GM21360 (cell line): Measurements from ENCODE around the gene MYMX.
"Not testable (repeated sequence)": the region's sequence is repeated elsewhere in the genome, so short reads cannot be mapped to it uniquely, and the experiment has no call there.

ENCODE experiments used
- ATAC-seq: cut with Tn5 transposase; IDR thresholded peaks from one replicate; pipeline ENCODE4 v1.9.1; 2021; ENCODE audit warnings: mild to moderate bottlenecking, moderate library complexity; ENCODE audit not compliant: unreplicated experiment

MYMX gene

DNA sequence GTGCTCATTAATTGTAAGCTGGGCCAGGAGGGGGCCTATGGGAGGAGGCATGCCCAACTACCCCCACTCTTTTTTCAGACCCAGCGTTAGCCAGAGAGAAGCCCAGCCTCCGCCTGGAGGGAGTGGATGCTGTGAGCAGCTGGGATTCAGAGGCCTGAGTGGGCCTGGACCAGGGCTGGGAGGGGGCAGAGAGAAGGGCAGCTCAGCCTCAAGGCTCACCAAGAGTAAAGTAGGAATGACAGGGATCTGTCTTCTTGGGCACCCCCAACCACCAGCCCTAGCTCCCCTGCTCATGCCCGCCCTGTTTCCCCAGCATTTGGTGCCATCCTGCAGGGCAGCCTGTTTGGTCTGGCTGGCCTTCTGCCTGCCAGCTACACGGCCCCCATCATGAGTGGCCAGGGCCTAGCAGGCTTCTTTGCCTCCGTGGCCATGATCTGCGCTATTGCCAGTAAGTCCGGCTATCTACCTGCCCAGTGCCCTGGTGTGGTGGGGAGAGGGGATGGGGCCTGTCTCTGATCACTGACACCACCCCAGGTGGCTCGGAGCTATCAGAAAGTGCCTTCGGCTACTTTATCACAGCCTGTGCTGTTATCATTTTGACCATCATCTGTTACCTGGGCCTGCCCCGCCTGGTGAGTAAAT lies 13.4 kb downstream of the MYMX start:
- ATAC-seq = no peak

DNA sequence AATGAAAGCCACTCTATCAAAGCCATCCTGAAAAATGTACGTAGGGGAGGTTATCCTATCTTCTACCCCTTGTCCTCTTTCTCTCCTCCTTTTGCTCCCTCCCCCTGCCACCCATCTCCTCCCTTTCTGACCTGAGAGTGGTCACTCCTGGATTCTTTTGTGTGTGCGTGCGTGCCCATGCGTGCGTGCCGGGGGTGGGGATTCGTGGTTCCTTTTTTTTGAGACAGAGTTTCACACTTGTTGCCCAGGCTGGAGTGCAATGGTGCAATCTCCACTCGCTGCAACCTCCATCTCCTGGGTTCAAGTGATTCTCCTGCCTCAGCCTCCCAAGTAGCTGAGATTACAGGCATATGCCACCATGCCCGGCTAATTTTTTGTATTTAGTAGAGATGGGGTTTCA lies 14.7 kb downstream of the MYMX start:
- not testable (repeated sequence) for ATAC-seq

GRCh38 chr6:44232676-44233566 lies 16.2 kb downstream of the MYMX start:
- ATAC-seq = no peak

- ATAC-seq = no peak
Observed at GRCh38 chr6:44233567-44234100, 16.9 kb downstream of the MYMX start.

GRCh38 chr6:44234101-44235025 lies 17.6 kb downstream of the MYMX start:
- no peak for ATAC-seq

- ATAC-seq = no peak
Observed at GRCh38 chr6:44235269-44235668, 18.5 kb downstream of the MYMX start.

GRCh38 chr6:44235891-44236516 lies 19.3 kb downstream of the MYMX start:
- no peak for ATAC-seq

DNA sequence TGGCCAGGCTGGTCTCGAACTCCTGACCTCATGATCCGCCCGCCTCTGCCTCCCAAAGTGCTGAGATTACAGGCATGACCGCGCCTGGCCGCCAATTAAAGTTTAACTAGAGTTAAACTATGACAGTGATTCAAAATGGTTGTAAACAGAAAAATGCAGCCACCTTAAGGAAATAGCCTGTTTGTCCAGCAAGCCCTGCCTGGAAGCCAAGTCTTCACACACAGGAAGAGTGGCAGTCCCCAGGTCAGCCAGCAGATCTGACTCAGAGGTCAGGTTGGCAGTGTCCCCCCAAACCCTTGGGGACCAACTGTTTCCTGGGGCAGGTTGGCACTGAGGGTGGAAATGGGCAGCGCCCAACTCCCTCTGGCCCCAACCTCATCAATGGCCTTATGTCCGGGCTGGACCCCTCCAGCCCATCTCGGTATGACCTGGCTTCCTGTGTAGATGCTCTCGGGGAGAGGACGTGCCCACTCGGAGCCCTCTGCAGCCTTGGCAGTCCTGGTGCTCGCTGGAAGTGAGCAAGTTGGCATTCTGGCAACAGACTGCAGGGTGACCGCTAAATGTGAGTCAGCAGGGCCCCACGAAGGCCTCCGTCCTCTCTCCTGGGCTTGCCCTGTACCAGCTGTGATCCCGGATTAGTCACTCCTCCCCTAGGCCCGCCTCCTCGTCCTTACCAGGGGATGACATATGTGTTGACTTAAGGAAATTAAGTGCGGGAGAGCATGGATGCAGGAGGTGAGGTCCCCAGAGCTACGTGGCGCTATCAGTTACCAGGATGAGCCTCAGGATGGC lies 20.5 kb downstream of the MYMX start:
- peak; percentile 41 for ATAC-seq

DNA sequence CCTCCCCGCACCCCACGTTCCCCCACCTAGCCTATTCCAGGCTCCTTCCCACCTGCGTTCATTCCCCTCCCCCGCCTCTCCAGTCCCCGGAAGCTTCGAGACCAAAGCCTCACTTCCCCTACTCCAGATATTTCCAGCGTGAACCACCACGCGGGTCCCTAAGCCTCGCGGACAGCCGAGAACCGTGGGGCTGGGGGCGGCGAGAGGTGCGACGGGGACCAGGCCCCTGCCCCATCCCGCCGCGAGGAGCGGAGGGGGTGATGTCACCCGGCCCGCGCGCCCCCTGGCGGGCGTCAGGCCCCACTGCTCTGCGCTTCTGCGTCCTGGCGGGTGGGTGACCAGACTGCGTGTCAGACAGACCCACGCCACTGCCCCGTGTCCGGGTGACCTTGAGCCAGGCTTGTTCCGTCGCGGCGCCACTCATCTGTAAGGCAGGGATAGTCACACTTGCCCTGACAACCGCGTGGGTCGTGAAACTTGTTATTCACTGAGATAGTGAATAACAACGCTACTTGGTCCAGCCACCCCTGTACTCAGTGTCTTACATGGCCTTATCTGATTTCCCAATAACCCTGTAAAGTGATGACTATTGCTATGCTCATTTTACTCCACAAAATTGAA lies 21.2 kb downstream of the MYMX start:
- peak; percentile 68 for ATAC-seq

- no peak for ATAC-seq
Observed at GRCh38 chr6:44238687-44239350, 22.1 kb downstream of the MYMX start.

- no peak for ATAC-seq
Observed at GRCh38 chr6:44243345-44243744, 26.6 kb downstream of the MYMX start.

DNA sequence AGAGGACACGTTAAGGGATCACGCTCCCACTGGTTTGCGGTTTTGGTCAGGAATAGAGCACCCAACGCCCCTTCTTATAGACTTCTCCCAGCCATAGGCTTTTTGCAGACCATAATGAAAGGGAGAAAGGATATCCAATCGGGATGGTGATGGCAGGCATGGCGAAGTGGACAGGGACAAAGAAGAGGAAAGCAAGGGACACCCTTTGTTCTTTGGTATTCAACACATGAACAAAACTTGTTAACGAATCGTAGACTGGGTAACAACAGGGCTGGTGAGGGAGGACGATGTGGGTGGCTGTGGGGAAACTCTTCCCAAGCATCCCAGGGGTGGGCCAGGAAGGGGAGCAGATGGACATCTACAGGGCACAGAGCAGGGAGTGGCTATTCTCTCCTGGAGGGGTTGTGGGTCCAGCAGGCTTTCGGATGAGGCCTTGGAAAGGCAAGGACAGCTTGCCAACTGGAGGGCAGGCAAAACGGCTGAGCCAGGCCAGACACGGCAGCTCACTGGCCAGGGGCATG lies 28.7 kb downstream of the MYMX start:
- no peak for ATAC-seq

DNA sequence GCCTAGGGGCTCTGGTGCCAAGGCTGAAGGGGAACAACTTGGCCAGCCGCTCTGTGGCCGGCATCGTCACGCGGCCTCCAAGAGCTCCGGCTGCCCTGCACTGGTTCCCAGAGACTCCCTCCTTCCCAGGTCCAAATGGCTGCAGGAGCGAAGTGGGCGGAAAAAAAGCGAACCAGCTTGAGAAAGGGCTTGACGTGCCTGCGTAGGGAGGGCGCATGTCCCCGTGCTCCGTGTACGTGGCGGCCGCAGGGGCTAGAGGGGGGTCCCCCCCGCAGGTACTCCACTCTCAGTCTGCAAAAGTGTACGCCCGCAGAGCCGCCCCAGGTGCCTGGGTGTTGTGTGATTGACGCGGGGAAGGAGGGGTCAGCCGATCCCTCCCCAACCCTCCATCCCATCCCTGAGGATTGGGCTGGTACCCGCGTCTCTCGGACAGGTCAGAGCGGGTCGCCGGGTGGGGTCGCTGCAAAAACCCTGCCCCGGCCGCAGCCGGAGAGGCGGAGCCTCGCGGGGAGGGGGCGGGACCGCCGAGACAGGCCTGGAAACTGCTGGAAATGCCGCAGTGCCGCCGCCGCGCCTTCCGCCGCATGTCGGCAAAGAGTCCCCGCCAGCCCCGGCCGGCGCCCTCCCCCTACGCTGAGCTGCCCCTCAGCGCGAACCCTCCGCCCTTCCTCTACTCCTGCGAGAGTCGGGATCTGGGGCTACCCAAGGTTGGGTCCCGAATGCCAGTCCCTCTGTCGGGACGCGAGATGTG lies 29.4 kb downstream of the MYMX start:
- peak; percentile 43 for ATAC-seq

- peak; percentile 59 for ATAC-seq
Observed at GRCh38 chr6:44246663-44247337, 30.1 kb downstream of the MYMX start, which contains the start of gene HSP90AB1. Gene HSP90AB1 (plus strand): TSS chr6:44247101. CDS start chr6:44248630, 1,529 bp downstream.

- ATAC-seq = peak; percentile 17
Observed at GRCh38 chr6:44247338-44248302, 30.9 kb downstream of the MYMX start.

GRCh38 chr6:44248579-44248978 lies 31.9 kb downstream of the MYMX start:
- no peak for ATAC-seq
